A549 (cell line): ENCODE results near the gene TBATA. TPM values are rescaled to one million over a fixed set of nuclear protein-coding genes. Genes with fewer than 3 reads are reported as not detected.

Experiments
- ATAC-seq, 2 experiments: fragments of 200-7000 bp in 1 of 2; fragments of >200 bp in 1 of 2; cut with Nextera tagmentation in 1 of 2; cut with Tn5 transposase in 1 of 2; 3 replicates each; pipeline versions ENCODE4 v1.8.0 to v1.9.1; 2018 to 2020; ENCODE audit warnings: mild to moderate bottlenecking in 1 of 2, moderate library complexity in 1 of 2
- CTCF ChIA-PET: fragments of 300-600 bp; sonication (Branson Sonifier 250); formaldehyde crosslinking; extraction: SDS; loops from one replicate; lab custom pipeline; 2021; ENCODE audit warnings: antibody characterized with exemption, inconsistent platforms; lab: Yijun Ruan, JAX
- POLR2A ChIA-PET: fragments of 350-600 bp; formaldehyde crosslinking; extraction: SDS; loops from one replicate; lab custom pipeline; 2021; ENCODE audit warnings: antibody characterized with exemption, inconsistent platforms; lab: Yijun Ruan, JAX
- DNase-seq, 2 experiments: peaks; one replicate each; pipeline versions ENCODE4 v3.0.0 to v3.0.0-alpha.2; 2011 to 2016; ENCODE audit warnings: low read depth in 1 of 2, low spot score in 1 of 2
- FAIRE-seq: peaks from 2 replicates; lab custom pipeline; 2011; peaks lifted over from hg19 to GRCh38; lab: Jason Lieb, UNC
- H3K27ac ChIP-seq, 2 experiments: fragments of >200 bp; sonication (Bioruptor Twin); formaldehyde crosslinking; 3 replicates each; pipeline ENCODE4 v1.5.1; 2016 to 2017
- H3K4me1 ChIP-seq: fragments of >200 bp; sonication (Bioruptor Twin); formaldehyde crosslinking; 3 replicates; pipeline ENCODE4 v1.6.1; 2016
- H3K4me2 ChIP-seq: fragments of >200 bp; sonication (Bioruptor Twin); formaldehyde crosslinking; 3 replicates; pipeline ENCODE4 v1.6.1; 2016
- H3K4me3 ChIP-seq: fragments of >200 bp; sonication (Bioruptor Twin); formaldehyde crosslinking; 3 replicates; pipeline ENCODE4 v1.5.1; 2016
- H3K9me3 ChIP-seq: fragments of >200 bp; sonication (Bioruptor Twin); formaldehyde crosslinking; 3 replicates; pipeline ENCODE4 v1.6.1; 2016
- CBX8 ChIP-seq: fragments of 200-600 bp; sonication (generic); IDR thresholded peaks from 2 replicates; pipeline ENCODE4 v1.6.1; 2016
- CHD4 ChIP-seq: fragments of 200-600 bp; sonication (generic); IDR thresholded peaks from 2 replicates; pipeline ENCODE4 v1.6.1; 2016; ENCODE audit warnings: antibody characterized with exemption, mild to moderate bottlenecking, borderline replicate concordance
- FOSB ChIP-seq: fragments of 250-450 bp; sonication (Bioruptor Pico); IDR thresholded peaks from 2 replicates; pipeline ENCODE4 v1.5.0; 2020; ENCODE audit warnings: mild to moderate bottlenecking, moderate library complexity
- FOXS1 ChIP-seq: fragments of 250-450 bp; sonication (Bioruptor Pico); IDR thresholded peaks from 2 replicates; pipeline ENCODE4 v1.5.0; 2020; ENCODE audit warnings: mild to moderate bottlenecking, moderate library complexity
- GATA3 ChIP-seq: IDR thresholded peaks from 2 replicates; pipeline ENCODE4 v1.6.1; 2012; ENCODE audit warnings: borderline replicate concordance
- HEYL ChIP-seq: fragments of 250-450 bp; sonication (Bioruptor Pico); IDR thresholded peaks from 2 replicates; pipeline ENCODE4 v1.8.0; 2021; ENCODE audit warnings: mild to moderate bottlenecking, moderate library complexity
- HOXA7 ChIP-seq: fragments of 250-450 bp; sonication (Bioruptor Pico); IDR thresholded peaks from 2 replicates; pipeline ENCODE4 v1.5.0; 2020; ENCODE audit warnings: mild to moderate bottlenecking, moderate library complexity
- HOXB5 ChIP-seq: fragments of 250-450 bp; sonication (Bioruptor Pico); IDR thresholded peaks from 2 replicates; pipeline ENCODE4 v1.5.0; 2020; ENCODE audit warnings: mild to moderate bottlenecking, moderate library complexity
- MAFK ChIP-seq: fragments of 450-650 bp; IDR thresholded peaks from 2 replicates; pipeline ENCODE4 v1.6.1; 2014; ENCODE audit not compliant: partially characterized antibody
- MAZ ChIP-seq: fragments of 150-350 bp; IDR thresholded peaks from 2 replicates; pipeline ENCODE4 v1.6.1; 2014; ENCODE audit warnings: antibody characterized with exemption, low read depth, low read length, borderline replicate concordance
- MYC ChIP-seq: IDR thresholded peaks from 2 replicates; pipeline ENCODE4 v1.6.1; 2012; ENCODE audit warnings: mild to moderate bottlenecking, inconsistent platforms, low read length, improper control_type of control experiment, borderline replicate concordance
- RNF2 ChIP-seq: fragments of 200-600 bp; sonication (generic); IDR thresholded peaks from 2 replicates; pipeline ENCODE4 v1.6.1; 2016; ENCODE audit warnings: low read depth, mild to moderate bottlenecking, antibody characterized with exemption, moderate library complexity, borderline replicate concordance
- SREBF2 ChIP-seq: fragments of 450-650 bp; IDR thresholded peaks from 2 replicates; pipeline ENCODE4 v1.6.1; 2014; ENCODE audit warnings: mild to moderate bottlenecking, moderate library complexity
- TFCP2L1 ChIP-seq: fragments of 250-450 bp; sonication (Bioruptor Pico); IDR thresholded peaks from 2 replicates; pipeline ENCODE4 v1.5.0; 2021; ENCODE audit warnings: mild to moderate bottlenecking
- ZC3H11A ChIP-seq: fragments of 450-650 bp; IDR thresholded peaks from 2 replicates; pipeline ENCODE4 v1.6.1; 2014; ENCODE audit warnings: antibody characterized with exemption, mild to moderate bottlenecking
- WGBS: methylation state at CpG from one replicate; pipeline ENCODE4 v1.1.6; 2017; ENCODE audit errors: missing lambda C conversion rate; 5-methylcytosine and 5-hydroxymethylcytosine counted together
- polyA plus RNA-seq, 4 experiments: library from polyadenylated mRNA; depleted of rRNA in 3 of 4; stranded (reverse); fragments of >200 nt; fragmentation: RNase III in 1 of 4; extraction: RNeasy Plus Mini Kit Qiagen cat#74134 plus additional on column Dnase treatment in 1 of 4; gene quantifications; 2 replicates in 3 of 4; 3 replicates in 1 of 4; pipeline ENCODE4 v1.2.3, GENCODE V29; 2011 to 2017
- TF ChIP-seq, protein P1 (sequence below): IDR thresholded peaks from 2 replicates; pipeline ENCODE4 v1.6.1; 2012; ENCODE audit warnings: low read depth, borderline replicate concordance
- TF ChIP-seq, protein P2 (sequence below): fragments of 250-450 bp; sonication (Bioruptor Pico); IDR thresholded peaks from 2 replicates; pipeline ENCODE4 v1.5.0; 2021; ENCODE audit warnings: mild to moderate bottlenecking, moderate library complexity, borderline replicate concordance
- TF ChIP-seq, protein P3 (sequence below): fragments of 250-450 bp; sonication (Bioruptor Pico); IDR thresholded peaks from 2 replicates; pipeline ENCODE4 v1.5.0; 2020; ENCODE audit warnings: low read depth, mild to moderate bottlenecking, moderate library complexity
- TF ChIP-seq, protein P4 (sequence below): IDR thresholded peaks from 2 replicates; pipeline ENCODE4 v1.6.1; 2012
- TF ChIP-seq, protein P5 (sequence below): fragments of 200-600 bp; sonication (generic); IDR thresholded peaks from 2 replicates; pipeline ENCODE4 v1.6.1; 2016; ENCODE audit warnings: antibody characterized with exemption, mild to moderate bottlenecking, moderate library complexity
- TF ChIP-seq, protein P6 (sequence below): fragments of 150-350 bp; IDR thresholded peaks from 2 replicates; pipeline ENCODE4 v1.6.1; 2014; ENCODE audit warnings: low read depth, mild to moderate bottlenecking, low read length

Gene TBATA
- polyA plus RNA-seq, 2 of the 4 experiments (the other 2 are of a cell fraction): not detected

DNA sequence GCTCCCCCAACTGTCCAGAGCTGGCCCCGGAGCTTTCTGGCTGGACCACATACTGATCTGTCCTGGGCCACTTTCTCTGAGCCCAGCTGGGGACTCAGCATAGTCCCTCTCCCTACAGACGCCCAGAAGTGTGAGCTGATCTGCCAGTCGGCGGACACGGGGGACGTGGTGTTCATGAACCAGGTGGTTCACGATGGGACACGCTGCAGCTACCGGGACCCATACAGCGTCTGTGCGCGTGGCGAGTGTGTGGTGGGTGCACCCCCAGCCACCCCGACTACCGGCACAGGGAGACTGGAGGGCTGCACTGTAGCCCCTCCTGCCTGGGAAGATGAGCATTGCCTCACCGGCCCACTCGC is 41.8 kb downstream of the TBATA start:
- 81% methylated on average over 10 of the region's 17 CpGs for WGBS
- ATAC-seq (no peak), FAIRE-seq (no peak), DNase-seq (no peak)
- H3K27ac ChIP-seq: no peak overlapping the region
- POLR2A ChIA-PET: no interaction called here
- no peaks in the 10 kb centered on the region for H3K4me1 ChIP-seq
- CTCF ChIA-PET: interaction anchor here (1.1 to 1.4 kb wide), 2 partner anchors 9 to 15 kb away, joined by 3 to 4 read pairs; no protein-coding TSS in a partner anchor
- TF ChIP-seq MAZ (no peak), RNF2 (no peak), SREBF2 (no peak), HOXA7 (CRISPR knock-in tag) (no peak), GATA3 (no peak), HOXB5 (CRISPR knock-in tag) (no peak), TFCP2L1 (CRISPR knock-in tag) (no peak), CBX8 (no peak), ZC3H11A (no peak)
- TF ChIP-seq, protein P1, sequence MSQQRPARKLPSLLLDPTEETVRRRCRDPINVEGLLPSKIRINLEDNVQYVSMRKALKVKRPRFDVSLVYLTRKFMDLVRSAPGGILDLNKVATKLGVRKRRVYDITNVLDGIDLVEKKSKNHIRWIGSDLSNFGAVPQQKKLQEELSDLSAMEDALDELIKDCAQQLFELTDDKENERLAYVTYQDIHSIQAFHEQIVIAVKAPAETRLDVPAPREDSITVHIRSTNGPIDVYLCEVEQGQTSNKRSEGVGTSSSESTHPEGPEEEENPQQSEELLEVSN: no peak
- TF ChIP-seq, protein P2, sequence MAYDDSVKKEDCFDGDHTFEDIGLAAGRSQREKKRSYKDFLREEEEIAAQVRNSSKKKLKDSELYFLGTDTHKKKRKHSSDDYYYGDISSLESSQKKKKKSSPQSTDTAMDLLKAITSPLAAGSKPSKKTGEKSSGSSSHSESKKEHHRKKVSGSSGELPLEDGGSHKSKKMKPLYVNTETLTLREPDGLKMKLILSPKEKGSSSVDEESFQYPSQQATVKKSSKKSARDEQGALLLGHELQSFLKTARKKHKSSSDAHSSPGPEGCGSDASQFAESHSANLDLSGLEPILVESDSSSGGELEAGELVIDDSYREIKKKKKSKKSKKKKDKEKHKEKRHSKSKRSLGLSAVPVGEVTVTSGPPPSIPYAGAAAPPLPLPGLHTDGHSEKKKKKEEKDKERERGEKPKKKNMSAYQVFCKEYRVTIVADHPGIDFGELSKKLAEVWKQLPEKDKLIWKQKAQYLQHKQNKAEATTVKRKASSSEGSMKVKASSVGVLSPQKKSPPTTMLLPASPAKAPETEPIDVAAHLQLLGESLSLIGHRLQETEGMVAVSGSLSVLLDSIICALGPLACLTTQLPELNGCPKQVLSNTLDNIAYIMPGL: no peak
- TF ChIP-seq, protein P3, sequence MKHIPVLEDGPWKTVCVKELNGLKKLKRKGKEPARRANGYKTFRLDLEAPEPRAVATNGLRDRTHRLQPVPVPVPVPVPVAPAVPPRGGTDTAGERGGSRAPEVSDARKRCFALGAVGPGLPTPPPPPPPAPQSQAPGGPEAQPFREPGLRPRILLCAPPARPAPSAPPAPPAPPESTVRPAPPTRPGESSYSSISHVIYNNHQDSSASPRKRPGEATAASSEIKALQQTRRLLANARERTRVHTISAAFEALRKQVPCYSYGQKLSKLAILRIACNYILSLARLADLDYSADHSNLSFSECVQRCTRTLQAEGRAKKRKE: no peak
- H3K4me3 ChIP-seq: no peak overlapping the region
- H3K4me2 ChIP-seq: no peak overlapping the region
- H3K9me3 ChIP-seq: no peaks in the 10 kb centered on the region

DNA sequence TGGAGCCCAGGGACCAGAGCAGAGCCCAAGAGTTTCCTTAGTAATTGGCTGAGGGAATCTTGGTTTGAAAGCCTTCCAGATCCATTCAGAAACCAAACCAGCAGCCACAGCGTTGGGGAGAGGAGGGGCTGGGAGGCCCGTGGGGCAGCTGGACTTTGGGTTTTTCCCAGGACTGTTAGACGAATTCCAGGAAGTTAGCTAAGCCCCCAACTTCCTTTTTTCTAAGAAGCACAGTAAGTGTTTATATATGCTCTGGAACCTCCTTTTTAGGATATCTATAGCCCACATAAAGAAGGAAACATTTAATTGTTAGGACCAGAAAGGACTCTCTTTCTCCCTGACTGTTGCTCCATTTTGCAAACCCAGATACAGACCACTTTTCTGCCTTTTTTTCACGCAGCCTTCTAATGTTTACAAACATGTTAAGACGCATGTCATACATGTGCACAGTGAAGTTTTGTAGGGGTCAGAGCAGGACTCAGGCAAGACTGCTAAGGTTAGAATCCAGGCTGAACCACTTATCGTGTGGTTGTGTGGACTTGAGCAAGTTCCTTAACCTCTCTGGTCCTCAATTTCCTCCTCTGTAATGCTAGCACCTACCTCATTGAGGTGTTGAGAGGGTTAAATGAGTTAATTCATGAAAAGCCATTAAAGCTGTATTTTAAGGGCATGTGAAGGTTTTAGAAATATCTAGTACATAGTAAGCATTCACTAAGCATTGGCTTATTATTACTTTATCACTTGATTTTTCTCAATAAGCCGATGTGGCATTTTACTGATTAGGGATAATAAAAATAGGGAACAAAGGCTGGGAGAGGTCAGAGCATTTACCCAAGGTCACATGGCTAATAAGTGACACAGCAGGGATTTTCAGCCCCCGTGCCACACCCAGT is 42.4 kb downstream of the TBATA start:
- peak; percentile 40 for TF ChIP-seq MAFK
- TF ChIP-seq CBX8: no peak
- CTCF ChIA-PET: interaction anchor here (0.7 to 1.4 kb wide), 3 partner anchors 9 to 184 kb away, joined by 3 to 4 read pairs (median 3); no protein-coding TSS in a partner anchor
- no peak for DNase-seq
- H3K4me1 ChIP-seq: no peaks in the 10 kb centered on the region
- no peak overlapping the region for H3K27ac ChIP-seq
- WGBS: 46% methylated on average over 8 of the region's 8 CpGs
- H3K4me3 ChIP-seq: no peak overlapping the region
- no peak for ATAC-seq
- FAIRE-seq: no peak
- H3K9me3 ChIP-seq: no peaks in the 10 kb centered on the region
- H3K4me2 ChIP-seq: no peak overlapping the region
- POLR2A ChIA-PET: no interaction called here

DNA sequence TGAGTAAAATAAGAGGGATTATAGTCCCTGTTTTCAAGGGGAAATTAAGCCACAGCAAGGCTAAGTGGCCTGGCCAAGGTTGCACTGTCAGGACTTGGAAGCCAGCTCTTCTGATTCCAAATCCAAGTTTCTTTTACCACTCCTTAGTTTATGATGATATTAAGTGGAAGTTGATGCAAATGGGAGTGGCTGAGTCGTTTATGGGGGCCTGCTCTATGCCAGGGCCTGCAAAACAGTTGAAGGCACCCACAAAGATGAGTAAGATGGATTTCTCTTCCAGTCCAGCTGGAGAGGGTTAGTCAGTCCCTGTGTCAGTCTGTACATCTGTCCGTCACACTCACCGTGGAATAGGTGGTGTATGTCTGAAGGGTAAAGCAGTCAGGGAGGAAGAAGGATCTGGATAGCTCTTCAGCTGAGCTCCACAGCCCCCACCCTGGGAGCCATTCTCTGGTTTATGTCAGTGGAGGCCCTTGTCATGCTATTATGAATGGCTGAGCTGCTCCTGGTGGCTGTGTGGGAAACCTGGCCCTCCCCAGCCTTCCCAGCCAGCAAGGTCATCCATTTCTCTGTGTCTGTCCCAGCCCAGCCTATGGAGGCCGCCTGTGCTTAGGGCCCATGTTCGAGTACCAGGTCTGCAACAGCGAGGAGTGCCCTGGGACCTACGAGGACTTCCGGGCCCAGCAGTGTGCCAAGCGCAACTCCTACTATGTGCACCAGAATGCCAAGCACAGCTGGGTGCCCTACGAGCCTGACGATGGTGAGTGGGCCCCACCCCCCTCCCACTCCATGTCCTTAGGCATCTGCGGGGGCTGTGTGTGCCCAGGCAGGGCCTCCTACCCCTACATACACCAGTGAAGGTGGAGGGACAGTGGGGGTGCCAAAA is 44.5 kb downstream of the TBATA start:
- no peak for DNase-seq
- no peaks in the 10 kb centered on the region for H3K9me3 ChIP-seq
- H3K4me2 ChIP-seq: no peak overlapping the region
- 55% methylated on average over 9 of the region's 12 CpGs for WGBS
- no peak overlapping the region for H3K27ac ChIP-seq
- FAIRE-seq: no peak
- H3K4me1 ChIP-seq: no peaks in the 10 kb centered on the region
- CTCF ChIA-PET: interaction anchor here (1.3 to 2.0 kb wide), 2 partner anchors 12 to 19 kb away, joined by 3 to 12 read pairs; no protein-coding TSS in a partner anchor
- ATAC-seq: no peak
- H3K4me3 ChIP-seq: no peak overlapping the region
- POLR2A ChIA-PET: interaction anchor here (0.6 kb wide), 1 partner anchor 145 kb away, joined by 4 read pairs; no protein-coding TSS in a partner anchor
- TF ChIP-seq, protein P4, sequence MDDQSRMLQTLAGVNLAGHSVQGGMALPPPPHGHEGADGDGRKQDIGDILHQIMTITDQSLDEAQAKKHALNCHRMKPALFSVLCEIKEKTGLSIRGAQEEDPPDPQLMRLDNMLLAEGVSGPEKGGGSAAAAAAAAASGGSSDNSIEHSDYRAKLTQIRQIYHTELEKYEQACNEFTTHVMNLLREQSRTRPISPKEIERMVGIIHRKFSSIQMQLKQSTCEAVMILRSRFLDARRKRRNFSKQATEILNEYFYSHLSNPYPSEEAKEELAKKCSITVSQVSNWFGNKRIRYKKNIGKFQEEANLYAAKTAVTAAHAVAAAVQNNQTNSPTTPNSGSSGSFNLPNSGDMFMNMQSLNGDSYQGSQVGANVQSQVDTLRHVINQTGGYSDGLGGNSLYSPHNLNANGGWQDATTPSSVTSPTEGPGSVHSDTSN: no peak
- TF ChIP-seq MYC (no peak), FOSB (no peak), FOXS1 (no peak), CHD4 (no peak), HEYL (CRISPR knock-in tag) (no peak), HOXA7 (CRISPR knock-in tag) (no peak)
- TF ChIP-seq, protein P5, sequence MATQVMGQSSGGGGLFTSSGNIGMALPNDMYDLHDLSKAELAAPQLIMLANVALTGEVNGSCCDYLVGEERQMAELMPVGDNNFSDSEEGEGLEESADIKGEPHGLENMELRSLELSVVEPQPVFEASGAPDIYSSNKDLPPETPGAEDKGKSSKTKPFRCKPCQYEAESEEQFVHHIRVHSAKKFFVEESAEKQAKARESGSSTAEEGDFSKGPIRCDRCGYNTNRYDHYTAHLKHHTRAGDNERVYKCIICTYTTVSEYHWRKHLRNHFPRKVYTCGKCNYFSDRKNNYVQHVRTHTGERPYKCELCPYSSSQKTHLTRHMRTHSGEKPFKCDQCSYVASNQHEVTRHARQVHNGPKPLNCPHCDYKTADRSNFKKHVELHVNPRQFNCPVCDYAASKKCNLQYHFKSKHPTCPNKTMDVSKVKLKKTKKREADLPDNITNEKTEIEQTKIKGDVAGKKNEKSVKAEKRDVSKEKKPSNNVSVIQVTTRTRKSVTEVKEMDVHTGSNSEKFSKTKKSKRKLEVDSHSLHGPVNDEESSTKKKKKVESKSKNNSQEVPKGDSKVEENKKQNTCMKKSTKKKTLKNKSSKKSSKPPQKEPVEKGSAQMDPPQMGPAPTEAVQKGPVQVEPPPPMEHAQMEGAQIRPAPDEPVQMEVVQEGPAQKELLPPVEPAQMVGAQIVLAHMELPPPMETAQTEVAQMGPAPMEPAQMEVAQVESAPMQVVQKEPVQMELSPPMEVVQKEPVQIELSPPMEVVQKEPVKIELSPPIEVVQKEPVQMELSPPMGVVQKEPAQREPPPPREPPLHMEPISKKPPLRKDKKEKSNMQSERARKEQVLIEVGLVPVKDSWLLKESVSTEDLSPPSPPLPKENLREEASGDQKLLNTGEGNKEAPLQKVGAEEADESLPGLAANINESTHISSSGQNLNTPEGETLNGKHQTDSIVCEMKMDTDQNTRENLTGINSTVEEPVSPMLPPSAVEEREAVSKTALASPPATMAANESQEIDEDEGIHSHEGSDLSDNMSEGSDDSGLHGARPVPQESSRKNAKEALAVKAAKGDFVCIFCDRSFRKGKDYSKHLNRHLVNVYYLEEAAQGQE: no peak
- TF ChIP-seq, protein P6, sequence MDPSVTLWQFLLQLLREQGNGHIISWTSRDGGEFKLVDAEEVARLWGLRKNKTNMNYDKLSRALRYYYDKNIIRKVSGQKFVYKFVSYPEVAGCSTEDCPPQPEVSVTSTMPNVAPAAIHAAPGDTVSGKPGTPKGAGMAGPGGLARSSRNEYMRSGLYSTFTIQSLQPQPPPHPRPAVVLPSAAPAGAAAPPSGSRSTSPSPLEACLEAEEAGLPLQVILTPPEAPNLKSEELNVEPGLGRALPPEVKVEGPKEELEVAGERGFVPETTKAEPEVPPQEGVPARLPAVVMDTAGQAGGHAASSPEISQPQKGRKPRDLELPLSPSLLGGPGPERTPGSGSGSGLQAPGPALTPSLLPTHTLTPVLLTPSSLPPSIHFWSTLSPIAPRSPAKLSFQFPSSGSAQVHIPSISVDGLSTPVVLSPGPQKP: no peak
